Cerebellar cortex (tissue), 1 donor: Measurements from ENCODE around the gene CLMN.

Source experiments
- DNase-seq: peaks from one replicate; pipeline ENCODE4 v3.0.0-alpha.2; 2015; ENCODE audit warnings: low spot score

The CLMN gene

GRCh38 chr14:95344536-95344935 lies 24.8 kb upstream of the CLMN start:
- DNase-seq: no peak

DNA sequence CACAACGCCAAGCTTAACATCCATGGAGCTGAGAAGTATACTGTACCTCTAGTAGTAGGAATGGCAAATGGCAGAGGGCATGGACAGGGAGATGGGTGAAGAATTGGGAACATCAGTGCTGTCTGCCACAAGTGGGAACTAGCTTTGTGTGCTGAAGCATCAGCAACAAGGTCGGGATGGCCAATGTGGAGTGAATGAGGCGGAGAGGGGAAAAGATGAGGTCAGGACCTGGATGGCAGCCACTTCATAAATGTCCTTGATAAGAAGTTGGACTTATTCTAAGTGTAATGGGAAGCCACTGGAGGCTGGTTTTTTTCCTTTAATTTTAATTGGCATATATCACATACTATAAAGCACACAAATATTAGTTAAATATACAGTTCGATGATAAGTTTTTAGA lies 21.9 kb upstream of the CLMN start:
- DNase-seq: no peak

- DNase-seq: no peak
Measured at GRCh38 chr14:95341115-95341514, 21.4 kb upstream of the CLMN start.

- DNase-seq: no peak
Measured at GRCh38 chr14:95340201-95340697, 20.5 kb upstream of the CLMN start.

DNA sequence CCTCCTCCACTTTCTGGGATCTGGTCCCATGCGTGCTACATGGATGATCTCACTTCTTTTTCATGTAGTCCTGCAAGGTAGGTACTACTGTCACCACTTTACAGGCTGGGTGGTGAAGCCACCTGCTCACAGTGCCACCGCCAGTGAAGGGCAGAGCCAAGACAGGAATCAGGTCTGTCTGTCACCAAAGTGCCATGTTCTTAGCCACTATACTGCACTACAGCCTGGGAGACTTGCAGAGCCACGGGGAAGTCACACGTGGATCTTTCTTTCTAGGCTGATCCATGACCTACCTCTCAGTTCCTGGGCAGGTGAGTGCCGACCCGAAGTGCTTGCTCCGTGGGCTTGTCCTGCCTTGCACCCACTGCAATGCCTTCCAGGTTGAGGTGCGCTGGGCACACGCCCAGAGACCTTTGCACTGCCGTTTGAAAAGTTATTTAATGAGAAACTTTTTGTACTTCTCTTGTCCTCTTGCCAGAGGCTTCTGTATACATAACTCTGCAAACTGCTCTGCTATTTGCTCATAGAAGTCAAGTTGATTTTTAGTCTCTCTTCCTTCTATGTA lies 19.7 kb upstream of the CLMN start:
- no peak for DNase-seq

DNA sequence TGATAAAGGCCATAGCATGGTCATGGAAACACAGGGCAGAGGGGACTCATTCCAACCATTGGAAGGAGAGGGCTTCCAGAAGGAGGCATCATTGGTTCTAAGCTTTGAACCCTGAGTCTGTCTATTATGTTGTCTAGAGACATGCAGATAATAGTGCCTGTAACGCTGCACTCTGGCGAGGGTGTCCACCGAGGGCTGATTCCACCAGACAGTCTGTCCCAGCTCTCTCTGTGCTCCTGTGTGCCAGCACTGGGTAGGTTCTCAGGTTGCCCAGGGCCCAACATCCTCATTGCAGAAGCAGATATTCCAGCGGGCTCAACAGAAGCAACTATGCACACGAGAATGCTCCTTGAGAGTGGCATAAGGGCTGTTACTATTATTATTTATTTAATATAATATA lies 18.7 kb upstream of the CLMN start:
- DNase-seq: no peak

- DNase-seq: no peak
Measured at GRCh38 chr14:95337041-95337595, 17.4 kb upstream of the CLMN start.

- DNase-seq: no peak
Measured at GRCh38 chr14:95336192-95336760, 16.6 kb upstream of the CLMN start.

- no peak for DNase-seq
Measured at GRCh38 chr14:95335071-95335470, 15.4 kb upstream of the CLMN start.

- no peak for DNase-seq
Measured at GRCh38 chr14:95334044-95334443, 14.3 kb upstream of the CLMN start.

DNA sequence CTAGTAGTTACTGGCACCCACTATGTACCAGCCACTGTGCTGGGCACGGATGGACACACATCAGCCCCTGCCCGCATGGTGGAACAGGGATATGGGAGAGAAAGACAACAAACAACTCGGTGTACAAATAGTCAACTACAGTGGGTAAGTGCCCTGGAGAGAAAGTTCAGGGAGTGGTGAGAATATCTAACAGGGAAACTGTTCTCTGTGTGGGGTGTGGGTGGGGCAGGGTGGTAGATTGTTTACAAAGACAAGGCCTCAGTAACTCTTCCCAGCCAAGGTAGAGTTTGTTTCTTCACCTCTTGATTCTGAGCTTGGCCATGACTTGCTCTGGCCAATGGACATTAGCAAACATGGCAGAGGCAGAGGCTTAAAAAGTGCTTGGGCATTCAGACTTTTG lies 12.9 kb upstream of the CLMN start:
- DNase-seq: no peak

DNA sequence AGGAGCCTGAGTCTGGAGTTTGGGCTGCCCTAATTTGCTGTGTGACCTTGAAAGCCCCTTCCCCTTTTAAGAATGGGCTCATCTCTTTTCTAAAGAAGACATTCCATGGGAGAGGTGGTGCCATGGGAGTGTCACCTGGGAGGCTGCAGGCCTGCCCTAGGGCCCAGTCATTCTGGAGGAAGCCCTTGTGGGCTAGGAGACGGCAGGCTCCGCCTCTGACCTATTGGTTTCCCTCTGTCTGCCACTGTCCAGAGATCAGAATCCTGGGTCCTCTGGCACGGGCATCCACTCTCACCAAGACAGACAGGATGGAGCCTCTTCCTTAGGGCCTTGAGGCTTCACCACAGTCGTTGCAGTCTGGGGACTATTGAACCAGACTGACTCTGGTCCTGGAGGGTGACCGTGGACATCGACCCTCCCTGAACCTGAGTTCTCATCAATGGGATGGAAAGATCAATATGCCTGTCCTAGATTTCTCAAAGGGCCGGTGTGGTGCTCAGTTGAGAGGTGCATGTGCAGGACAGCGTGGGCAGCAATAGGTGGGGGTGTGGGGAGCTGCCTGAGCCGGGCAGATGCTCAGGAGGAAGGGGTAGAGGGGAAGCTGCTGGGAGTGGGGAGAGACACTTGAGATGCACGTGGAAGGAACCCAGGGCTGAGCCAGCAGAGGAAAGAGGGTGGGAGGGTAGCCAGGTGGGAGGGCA lies 12.2 kb upstream of the CLMN start:
- no peak for DNase-seq

DNA sequence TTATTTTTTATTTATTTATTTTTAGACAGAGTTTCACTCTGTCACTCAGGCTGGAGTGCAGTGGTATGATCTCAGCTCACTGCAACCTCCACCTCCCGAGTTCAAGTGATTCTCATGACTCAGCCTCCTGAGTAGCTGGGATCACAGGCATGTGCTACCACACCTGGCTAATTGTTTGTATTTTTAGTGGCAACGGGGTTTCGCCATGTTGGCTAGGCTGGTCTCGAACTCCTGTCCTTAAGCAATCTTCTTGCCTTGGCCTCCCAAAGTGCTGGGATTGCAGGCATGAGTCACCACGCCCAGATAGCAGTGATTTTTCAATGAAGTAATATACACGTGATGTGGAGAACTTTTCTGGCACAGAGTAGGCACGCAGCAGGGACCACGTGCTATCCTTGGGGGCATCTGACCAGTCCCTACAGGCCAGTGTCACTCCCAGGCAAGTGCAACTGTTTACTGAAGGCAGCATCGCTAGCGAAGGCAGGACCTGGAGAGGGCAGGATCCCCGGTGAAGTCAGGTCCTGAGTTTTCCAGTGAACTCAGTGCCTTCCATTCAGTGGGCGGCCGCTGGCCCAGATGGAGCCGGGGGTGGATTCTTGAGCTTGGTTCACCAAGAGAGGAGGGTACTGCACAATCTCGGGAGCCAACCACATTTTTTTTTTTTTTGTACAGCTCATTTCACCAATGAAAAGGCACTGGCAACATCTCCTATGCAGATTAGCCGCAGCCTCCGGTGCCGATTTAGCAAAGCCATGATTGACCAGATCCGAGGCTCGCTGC lies 11.1 kb upstream of the CLMN start:
- no peak for DNase-seq

DNA sequence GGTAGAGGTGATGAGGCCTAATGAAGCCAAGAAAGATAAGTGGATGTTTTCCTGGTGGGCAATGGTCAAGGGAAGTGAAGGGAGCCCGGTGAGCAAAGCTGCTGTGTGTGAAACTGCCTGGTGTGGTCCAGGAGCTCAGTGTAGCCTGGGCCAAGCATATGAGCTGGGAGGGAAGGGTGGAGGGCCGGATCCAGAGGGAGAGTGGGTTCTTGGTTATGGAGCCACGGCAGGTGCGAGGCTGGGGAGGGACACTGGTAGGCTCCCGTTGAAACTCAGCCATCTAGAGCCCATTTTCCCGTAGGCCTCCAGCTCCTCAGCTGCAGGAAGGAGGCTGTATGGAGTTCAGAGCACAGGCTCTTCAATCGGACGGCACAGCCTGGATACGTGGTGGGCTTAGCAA lies 10.2 kb upstream of the CLMN start:
- DNase-seq: no peak

DNA sequence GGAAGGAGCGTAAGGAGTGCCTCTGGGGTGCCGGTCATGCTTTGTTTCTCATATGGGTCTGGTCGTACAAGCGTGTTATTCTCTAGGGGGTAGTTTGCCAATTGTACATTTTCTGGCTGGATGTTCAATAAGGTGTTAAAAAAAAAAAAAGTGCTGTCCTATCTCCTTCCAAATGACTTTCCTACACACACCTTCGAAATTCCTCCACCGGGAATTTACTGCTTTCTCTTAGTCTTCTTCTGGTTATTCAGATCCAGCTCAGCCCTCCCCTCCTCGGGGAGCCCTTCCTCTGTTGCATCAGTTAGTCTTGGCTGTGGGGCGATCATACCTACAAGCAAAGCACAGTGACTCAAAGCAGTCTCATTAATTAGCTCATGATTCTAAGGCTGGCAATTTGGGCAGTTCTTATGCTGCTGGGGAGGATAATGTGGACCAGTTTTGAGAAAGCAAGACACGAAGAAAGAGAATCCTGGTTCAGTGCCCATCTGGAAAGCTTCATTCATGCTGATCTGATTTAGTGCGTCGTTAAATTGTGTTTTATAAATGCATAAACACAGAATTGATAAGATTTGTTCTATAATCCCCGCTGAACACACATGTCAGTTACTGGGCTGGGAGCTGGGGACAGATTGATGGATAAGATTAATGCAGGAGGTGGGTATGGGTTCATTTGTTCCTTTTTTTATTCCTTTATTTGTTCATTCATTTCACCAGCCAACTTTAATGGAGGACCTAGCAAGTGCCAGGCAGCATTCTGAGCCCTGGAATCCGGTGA lies 9.2 kb upstream of the CLMN start:
- no peak for DNase-seq

GRCh38 chr14:95327558-95328374 lies 8.1 kb upstream of the CLMN start:
- no peak for DNase-seq

DNA sequence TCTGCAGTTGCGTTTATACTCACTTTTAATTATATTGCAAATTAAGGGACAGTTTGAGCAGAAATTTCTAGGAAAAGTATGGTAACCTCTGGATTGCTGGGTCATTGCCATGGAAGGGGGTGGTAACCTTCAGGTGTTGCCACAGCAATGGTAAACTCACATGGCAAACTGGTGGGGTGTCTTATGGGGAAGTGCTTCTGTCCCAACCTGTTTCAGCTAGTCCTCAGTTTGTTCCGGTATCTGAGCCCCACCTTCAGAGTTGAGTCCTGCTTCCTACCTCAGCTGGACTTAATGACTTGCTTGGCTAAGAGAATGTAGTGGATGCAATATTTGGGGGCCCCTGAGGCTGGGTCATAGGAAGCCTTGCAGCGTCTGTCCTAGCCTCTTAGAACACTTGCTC lies 7.3 kb upstream of the CLMN start:
- no peak for DNase-seq

GRCh38 chr14:95323917-95324316 lies 4.2 kb upstream of the CLMN start:
- DNase-seq: no peak

GRCh38 chr14:95323361-95323760 lies 3.7 kb upstream of the CLMN start:
- DNase-seq: no peak

DNA sequence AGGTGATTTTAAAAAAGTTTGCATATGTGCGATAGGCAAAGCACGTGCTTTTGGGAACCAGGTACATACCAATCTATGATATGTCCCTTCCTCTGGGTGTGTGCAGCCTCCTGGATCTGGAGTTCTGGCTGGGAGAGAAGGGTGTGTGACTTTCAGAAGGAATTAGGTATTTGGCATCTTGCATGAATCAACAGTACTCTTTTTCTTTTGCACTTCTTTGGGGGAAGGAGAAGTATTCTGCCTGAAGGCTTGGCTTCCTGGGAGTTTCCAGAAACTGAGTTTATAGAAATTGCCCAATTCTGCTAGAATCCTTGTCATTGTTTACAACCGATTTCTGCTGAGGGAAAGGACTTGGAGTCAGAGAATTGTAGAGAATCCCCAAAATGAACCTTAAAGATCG lies 2.9 kb upstream of the CLMN start:
- DNase-seq: no peak
